ENCODE results near the gene LNPK. TPM values are rescaled to one million over a fixed set of nuclear protein-coding genes. Genes with fewer than 3 reads are reported as not detected.

Gene LNPK
- total RNA-seq, 1 donor from 2014 or later, result 30.3 TPM

DNA sequence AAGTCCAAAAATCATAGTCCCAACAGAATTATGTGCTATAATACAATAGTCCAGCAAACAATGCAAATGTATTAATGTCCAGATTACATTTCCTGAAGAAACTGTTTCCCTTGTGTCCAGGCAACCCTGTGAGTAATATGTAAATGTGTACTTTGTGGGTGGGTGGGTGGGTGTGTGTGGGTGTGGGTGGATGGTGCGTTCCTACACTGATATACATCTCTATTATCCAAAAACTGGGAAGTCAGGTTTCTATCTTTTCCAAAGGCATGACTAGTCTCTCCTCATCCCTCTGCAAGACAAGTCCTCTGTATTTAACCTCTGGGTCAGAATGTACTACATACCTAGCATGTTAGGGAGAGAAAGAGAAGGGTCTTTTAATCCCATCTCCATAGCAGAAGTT is 71.6 kb downstream of the LNPK start:
- no peak for DNase-seq (ENCODE audit: low spot score, unreplicated experiment)
- Mint-ChIP-seq H3K9me3 (ENCODE audit: low read depth) (no peaks in the 10 kb centered on the region), H3K4me1 (ENCODE audit: low read depth) (no peaks in the 10 kb centered on the region), H3K27me3 (no peaks in the 10 kb centered on the region), H3K36me3 (ENCODE audit: insufficient read depth) (no peaks in the 10 kb centered on the region), H3K27ac (no peak overlapping the region), H3K4me3 (ENCODE audit: low read depth) (no peak overlapping the region)
- TF ChIP-seq, protein P1, sequence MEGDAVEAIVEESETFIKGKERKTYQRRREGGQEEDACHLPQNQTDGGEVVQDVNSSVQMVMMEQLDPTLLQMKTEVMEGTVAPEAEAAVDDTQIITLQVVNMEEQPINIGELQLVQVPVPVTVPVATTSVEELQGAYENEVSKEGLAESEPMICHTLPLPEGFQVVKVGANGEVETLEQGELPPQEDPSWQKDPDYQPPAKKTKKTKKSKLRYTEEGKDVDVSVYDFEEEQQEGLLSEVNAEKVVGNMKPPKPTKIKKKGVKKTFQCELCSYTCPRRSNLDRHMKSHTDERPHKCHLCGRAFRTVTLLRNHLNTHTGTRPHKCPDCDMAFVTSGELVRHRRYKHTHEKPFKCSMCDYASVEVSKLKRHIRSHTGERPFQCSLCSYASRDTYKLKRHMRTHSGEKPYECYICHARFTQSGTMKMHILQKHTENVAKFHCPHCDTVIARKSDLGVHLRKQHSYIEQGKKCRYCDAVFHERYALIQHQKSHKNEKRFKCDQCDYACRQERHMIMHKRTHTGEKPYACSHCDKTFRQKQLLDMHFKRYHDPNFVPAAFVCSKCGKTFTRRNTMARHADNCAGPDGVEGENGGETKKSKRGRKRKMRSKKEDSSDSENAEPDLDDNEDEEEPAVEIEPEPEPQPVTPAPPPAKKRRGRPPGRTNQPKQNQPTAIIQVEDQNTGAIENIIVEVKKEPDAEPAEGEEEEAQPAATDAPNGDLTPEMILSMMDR (IDR thresholded peaks at IDR 0.05; ENCODE audit: unreplicated experiment), result no peak

DNA sequence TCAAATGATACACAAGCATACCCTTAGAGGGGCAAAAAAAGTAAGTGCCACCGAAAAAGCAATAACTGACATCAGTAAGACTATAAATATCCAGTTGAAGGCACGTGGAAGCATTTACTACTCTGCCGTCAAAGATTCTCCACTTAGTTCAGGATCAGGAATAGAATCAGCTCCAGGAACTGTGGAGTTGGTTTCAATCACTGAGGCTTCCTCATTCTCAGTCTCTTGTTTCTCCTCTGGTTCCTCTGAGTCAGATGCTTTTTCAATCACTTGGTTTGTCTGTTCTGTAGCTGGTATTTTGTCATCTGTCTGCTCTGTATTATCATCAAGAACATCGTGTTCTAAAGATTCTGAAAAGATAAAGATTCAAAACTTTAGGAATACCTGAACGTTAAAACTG is 72.2 kb downstream of the LNPK start:
- Mint-ChIP-seq H3K27me3 (no peaks in the 10 kb centered on the region), H3K4me1 (ENCODE audit: low read depth) (no peaks in the 10 kb centered on the region), H3K27ac (no peak overlapping the region), H3K9me3 (ENCODE audit: low read depth) (no peaks in the 10 kb centered on the region), H3K36me3 (ENCODE audit: insufficient read depth) (no peaks in the 10 kb centered on the region), H3K4me3 (ENCODE audit: low read depth) (no peak overlapping the region)
- TF ChIP-seq, protein P1 (IDR thresholded peaks at IDR 0.05; ENCODE audit: unreplicated experiment), result no peak
- DNase-seq (ENCODE audit: low spot score, unreplicated experiment), result no peak

DNA sequence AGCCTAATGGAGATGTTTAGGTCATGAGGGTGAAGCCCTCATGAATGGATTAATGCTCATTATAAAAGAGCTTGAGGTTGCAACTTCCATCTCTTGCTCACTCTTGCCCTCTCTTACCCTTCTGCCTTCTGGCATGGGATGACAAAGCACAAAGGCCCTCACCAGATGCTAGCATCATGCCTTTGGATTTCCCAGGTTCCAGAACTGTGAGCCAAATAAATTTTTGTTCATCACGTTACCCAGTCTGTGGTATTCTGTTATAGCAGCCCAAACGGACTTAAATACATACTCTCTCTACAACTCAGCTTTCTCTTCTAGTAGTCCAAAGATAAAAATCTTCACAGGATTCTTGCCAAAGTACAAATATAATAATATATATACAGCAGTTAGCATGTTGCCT is 75.8 kb downstream of the LNPK start:
- Mint-ChIP-seq H3K36me3 (ENCODE audit: insufficient read depth) (peaks cover 3% of the 10 kb centered on the region), H3K9me3 (ENCODE audit: low read depth) (no peaks in the 10 kb centered on the region)

DNA sequence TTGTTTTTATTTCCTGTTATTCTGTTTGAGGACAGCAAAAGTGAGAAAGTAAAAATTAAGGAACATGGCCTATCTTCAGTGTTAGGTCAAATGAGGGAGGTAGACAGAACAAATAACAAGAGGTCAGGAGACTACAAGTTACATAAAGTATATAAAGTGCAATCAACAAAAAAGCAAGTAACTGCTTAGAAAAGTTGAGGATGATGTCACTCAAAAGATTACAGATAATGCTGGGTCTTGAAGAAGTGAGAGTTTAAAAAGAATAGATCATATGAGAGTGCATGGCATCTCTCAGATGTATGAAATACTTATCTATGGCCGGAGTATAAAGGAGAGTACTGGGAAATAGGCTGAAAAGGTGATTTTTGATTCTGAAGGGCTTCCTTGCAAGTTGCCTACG is 79.9 kb downstream of the LNPK start:
- H3K27me3 Mint-ChIP-seq, result no peaks in the 10 kb centered on the region
- H3K4me3 Mint-ChIP-seq (ENCODE audit: low read depth), result no peak overlapping the region
- DNase-seq (ENCODE audit: low spot score, unreplicated experiment), result no peak
- TF ChIP-seq, protein P1 (IDR thresholded peaks at IDR 0.05; ENCODE audit: unreplicated experiment), result no peak
- H3K9me3 Mint-ChIP-seq (ENCODE audit: low read depth), result no peaks in the 10 kb centered on the region
- no peak overlapping the region for H3K27ac Mint-ChIP-seq
- H3K4me1 Mint-ChIP-seq (ENCODE audit: low read depth), result peaks cover 3% of the 10 kb centered on the region
- H3K36me3 Mint-ChIP-seq (ENCODE audit: insufficient read depth), result peaks cover 3% of the 10 kb centered on the region

More for the DNA sequence above, 75.8 kb downstream of the LNPK start:
- DNase-seq (ENCODE audit: low spot score, unreplicated experiment), result no peak
- H3K27ac Mint-ChIP-seq, result no peak overlapping the region
- no peaks in the 10 kb centered on the region for H3K4me1 Mint-ChIP-seq (ENCODE audit: low read depth)
- no peak overlapping the region for H3K4me3 Mint-ChIP-seq (ENCODE audit: low read depth)
- H3K27me3 Mint-ChIP-seq, result no peaks in the 10 kb centered on the region
- TF ChIP-seq, protein P1 (IDR thresholded peaks at IDR 0.05; ENCODE audit: unreplicated experiment), result no peak

DNA sequence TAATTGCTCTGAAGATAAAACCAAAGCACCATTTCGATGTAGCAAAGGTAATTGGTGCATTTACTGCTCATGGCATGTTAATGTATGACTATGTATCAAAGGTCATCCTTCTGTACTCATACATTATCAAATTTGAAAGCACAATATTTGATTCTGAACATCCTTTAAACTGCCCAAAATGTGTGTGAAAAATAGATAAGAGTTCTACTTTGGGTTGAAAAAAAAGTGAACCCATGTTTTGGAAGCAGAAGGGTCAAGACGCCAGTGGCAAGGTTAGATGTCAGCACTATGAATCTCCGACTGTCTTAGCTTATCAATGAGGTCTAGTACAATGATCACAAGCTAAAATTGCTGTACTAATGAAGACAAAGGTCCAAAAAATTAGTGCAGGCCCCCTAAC is 83.1 kb downstream of the LNPK start:
- Mint-ChIP-seq H3K36me3 (ENCODE audit: insufficient read depth) (no peaks in the 10 kb centered on the region), H3K27me3 (no peaks in the 10 kb centered on the region), H3K4me1 (ENCODE audit: low read depth) (peaks cover 5% of the 10 kb centered on the region), H3K9me3 (ENCODE audit: low read depth) (no peaks in the 10 kb centered on the region), H3K27ac (no peak overlapping the region), H3K4me3 (ENCODE audit: low read depth) (no peak overlapping the region)
- DNase-seq (ENCODE audit: low spot score, unreplicated experiment), result no peak
- TF ChIP-seq, protein P1 (IDR thresholded peaks at IDR 0.05; ENCODE audit: unreplicated experiment), result no peak

Data from progenitor cell of endocrine pancreas (in vitro differentiated cells).